RWPE1 (cell line): ENCODE results near the gene BTF3.

Experiments
- CTCF ChIA-PET: fragments of 350-600 bp; sonication (Branson Sonifier 250); formaldehyde crosslinking; extraction: SDS; loops from one replicate; lab custom pipeline; 2021; lab: Yijun Ruan, JAX
- POLR2A ChIA-PET: fragments of 400-600 bp; formaldehyde crosslinking; extraction: SDS; loops from one replicate; lab custom pipeline; 2020; ENCODE audit warnings: antibody characterized with exemption; ENCODE audit not compliant: low non-redundant PET; lab: Yijun Ruan, JAX
- DNase-seq: peaks from one replicate; pipeline ENCODE4 v3.0.0; 2012; ENCODE audit warnings: low spot score
- H3K27ac ChIP-seq: fragments of 450-650 bp; 2 replicates; pipeline ENCODE4 v1.5.1; 2017
- TF ChIP-seq, protein P1 (sequence below): fragments of 450-650 bp; conservative IDR thresholded peaks from 2 replicates; pipeline ENCODE4 v1.5.1; 2017; ENCODE audit warnings: low read depth, mild to moderate bottlenecking

The BTF3 gene

DNA sequence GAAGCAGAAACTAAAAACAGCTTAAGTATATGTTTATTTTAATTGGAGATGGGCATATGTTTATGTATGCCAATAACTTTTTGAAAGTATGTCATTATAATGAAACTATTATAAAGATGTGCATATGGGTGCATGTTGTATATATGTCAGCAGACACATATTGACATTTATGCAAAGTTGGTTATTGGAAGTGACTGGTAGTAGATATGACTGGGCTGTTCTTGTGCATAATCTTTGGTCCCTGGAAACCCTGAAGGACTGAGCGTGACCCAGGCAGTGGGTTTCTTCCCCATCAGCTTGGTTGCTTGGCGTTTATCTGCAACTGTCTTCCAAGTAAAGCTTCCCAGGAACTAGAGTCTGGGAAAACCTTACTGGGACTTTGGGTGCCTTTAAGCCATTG, 41.5 kb downstream of the BTF3 start:
- ChIA-PET POLR2A (interaction anchor here (0.5 kb wide), 1 partner anchor 577 kb away, joined by 5 read pairs; no protein-coding TSS in a partner anchor), CTCF (interaction anchor here (1.2 to 1.5 kb wide), 2 partner anchors 18 to 85 kb away, joined by 5 to 7 read pairs; no protein-coding TSS in a partner anchor)
- TF ChIP-seq, protein P1, sequence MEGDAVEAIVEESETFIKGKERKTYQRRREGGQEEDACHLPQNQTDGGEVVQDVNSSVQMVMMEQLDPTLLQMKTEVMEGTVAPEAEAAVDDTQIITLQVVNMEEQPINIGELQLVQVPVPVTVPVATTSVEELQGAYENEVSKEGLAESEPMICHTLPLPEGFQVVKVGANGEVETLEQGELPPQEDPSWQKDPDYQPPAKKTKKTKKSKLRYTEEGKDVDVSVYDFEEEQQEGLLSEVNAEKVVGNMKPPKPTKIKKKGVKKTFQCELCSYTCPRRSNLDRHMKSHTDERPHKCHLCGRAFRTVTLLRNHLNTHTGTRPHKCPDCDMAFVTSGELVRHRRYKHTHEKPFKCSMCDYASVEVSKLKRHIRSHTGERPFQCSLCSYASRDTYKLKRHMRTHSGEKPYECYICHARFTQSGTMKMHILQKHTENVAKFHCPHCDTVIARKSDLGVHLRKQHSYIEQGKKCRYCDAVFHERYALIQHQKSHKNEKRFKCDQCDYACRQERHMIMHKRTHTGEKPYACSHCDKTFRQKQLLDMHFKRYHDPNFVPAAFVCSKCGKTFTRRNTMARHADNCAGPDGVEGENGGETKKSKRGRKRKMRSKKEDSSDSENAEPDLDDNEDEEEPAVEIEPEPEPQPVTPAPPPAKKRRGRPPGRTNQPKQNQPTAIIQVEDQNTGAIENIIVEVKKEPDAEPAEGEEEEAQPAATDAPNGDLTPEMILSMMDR: no peak
- DNase-seq: no peak
- no peak overlapping the region for H3K27ac ChIP-seq

- DNase-seq: peak; percentile 78
- ChIA-PET CTCF (interaction anchor here (1.2 to 1.5 kb wide), 2 partner anchors 19 to 86 kb away, joined by 5 to 7 read pairs; no protein-coding TSS in a partner anchor), POLR2A (interaction anchor here (0.5 kb wide), 1 partner anchor 578 kb away, joined by 5 read pairs; no protein-coding TSS in a partner anchor)
- peak overlapping the region; percentile 45; the same call in 1 of the 2 replicates for H3K27ac ChIP-seq
- TF ChIP-seq, protein P1: no peak
Measured at GRCh38 chr5:73540192-73540591, 42.0 kb downstream of the BTF3 start.

GRCh38 chr5:73542020-73542419, 43.8 kb downstream of the BTF3 start:
- TF ChIP-seq, protein P1: no peak
- no peak for DNase-seq
- H3K27ac ChIP-seq: no peak overlapping the region
- POLR2A ChIA-PET: interaction anchor here (0.6 to 1.0 kb wide), 4 partner anchors 23 to 221 kb away, joined by 3 to 6 read pairs (median 4); partner anchors contain the start of gene BTF3
- CTCF ChIA-PET: interaction anchor here (0.6 to 1.3 kb wide), 5 partner anchors 13 to 1784 kb away, joined by 3 to 4 read pairs (median 3); no protein-coding TSS in a partner anchor

DNA sequence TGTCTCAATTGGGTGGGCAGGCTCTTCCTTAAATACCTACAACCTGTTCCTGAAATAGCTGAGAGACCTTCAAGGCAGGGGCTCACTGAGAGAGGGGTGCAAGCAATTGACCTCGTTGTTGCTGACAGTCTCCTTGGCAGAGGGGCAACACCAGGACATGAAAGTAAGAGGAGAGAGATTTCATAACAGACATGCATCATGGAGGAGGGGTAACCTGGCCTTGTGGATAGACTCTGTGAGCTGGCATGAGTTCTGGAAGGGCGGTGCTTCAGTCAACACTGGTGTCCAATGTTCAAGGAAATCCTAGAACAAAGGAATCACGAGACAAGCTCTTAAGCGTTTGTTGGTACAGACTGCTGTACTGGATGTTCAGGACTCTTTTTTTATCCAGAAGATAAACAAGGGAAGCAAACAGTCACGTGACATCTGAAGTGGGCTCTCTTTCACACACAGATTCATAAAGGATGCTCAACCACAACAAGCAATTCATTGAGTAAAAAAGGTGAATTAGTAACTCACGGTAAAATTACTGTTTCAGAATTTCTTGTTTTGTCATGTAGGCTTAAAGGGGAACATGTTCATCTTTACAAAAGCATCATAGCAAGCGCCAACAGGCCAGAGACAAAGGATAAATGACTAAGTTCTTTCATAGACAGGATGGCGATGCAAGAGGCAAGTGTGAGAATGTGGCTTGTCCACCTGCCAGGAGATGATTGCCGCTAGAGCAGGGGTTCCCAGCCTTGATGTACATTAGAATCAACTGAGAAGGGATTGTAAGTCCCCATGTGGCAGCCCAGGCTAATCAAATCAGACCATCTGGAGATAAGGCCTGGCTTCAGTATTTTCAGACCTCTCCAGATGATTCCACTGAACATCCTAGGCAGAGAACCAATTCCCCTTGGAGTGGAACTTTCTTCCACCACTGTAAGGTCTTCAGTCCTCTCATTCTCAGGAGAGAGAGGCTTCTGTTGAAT, 46.5 kb downstream of the BTF3 start:
- DNase-seq: peak; percentile 53
- TF ChIP-seq, protein P1: no peak
- ChIA-PET POLR2A (no interaction called here), CTCF (no interaction called here)
- peak overlapping the region; percentile 45; the same call in 1 of the 2 replicates for H3K27ac ChIP-seq

DNA sequence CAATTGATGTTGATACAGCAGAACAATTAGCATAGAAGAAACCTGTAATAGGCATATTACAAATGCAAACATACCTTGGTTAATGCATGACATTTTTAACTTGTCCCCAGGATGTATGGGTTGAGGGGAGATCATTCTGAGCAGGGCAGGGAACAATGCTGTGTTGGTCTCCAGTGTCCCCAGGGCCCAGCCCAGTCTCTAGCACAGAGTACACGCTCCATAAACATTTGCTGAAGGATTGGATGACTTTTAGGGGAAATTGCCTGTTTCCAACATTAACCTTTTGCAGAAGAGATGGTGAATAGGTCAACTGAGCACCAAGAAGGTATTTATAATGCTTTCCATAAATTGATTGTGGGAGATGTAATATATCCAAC, 47.1 kb downstream of the BTF3 start:
- no peak for DNase-seq
- TF ChIP-seq, protein P1: no peak
- POLR2A ChIA-PET: no interaction called here
- H3K27ac ChIP-seq: no peak overlapping the region
- CTCF ChIA-PET: interaction anchor here (1.2 kb wide), 1 partner anchor 46 kb away, joined by 3 read pairs; no protein-coding TSS in a partner anchor

- POLR2A ChIA-PET: no interaction called here
- no peak for DNase-seq
- no peak overlapping the region for H3K27ac ChIP-seq
- TF ChIP-seq, protein P1: no peak
- CTCF ChIA-PET: no interaction called here
Measured at GRCh38 chr5:73550016-73550415, 51.8 kb downstream of the BTF3 start.
